HG02840 (cell line): Measurements from ENCODE around the gene PRTG.
"Not testable (repeated sequence)": the region's sequence is repeated elsewhere in the genome, so short reads cannot be mapped to it uniquely, and the experiment has no call there.

Source experiments
- ATAC-seq: cut with Tn5 transposase; IDR thresholded peaks from one replicate; pipeline ENCODE4 v1.9.1; 2021; ENCODE audit warnings: mild to moderate bottlenecking, moderate library complexity, moderate number of reproducible peaks; ENCODE audit not compliant: unreplicated experiment, low FRiP score

Gene PRTG, protein sequence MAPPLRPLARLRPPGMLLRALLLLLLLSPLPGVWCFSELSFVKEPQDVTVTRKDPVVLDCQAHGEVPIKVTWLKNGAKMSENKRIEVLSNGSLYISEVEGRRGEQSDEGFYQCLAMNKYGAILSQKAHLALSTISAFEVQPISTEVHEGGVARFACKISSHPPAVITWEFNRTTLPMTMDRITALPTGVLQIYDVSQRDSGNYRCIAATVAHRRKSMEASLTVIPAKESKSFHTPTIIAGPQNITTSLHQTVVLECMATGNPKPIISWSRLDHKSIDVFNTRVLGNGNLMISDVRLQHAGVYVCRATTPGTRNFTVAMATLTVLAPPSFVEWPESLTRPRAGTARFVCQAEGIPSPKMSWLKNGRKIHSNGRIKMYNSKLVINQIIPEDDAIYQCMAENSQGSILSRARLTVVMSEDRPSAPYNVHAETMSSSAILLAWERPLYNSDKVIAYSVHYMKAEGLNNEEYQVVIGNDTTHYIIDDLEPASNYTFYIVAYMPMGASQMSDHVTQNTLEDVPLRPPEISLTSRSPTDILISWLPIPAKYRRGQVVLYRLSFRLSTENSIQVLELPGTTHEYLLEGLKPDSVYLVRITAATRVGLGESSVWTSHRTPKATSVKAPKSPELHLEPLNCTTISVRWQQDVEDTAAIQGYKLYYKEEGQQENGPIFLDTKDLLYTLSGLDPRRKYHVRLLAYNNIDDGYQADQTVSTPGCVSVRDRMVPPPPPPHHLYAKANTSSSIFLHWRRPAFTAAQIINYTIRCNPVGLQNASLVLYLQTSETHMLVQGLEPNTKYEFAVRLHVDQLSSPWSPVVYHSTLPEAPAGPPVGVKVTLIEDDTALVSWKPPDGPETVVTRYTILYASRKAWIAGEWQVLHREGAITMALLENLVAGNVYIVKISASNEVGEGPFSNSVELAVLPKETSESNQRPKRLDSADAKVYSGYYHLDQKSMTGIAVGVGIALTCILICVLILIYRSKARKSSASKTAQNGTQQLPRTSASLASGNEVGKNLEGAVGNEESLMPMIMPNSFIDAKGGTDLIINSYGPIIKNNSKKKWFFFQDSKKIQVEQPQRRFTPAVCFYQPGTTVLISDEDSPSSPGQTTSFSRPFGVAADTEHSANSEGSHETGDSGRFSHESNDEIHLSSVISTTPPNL

DNA sequence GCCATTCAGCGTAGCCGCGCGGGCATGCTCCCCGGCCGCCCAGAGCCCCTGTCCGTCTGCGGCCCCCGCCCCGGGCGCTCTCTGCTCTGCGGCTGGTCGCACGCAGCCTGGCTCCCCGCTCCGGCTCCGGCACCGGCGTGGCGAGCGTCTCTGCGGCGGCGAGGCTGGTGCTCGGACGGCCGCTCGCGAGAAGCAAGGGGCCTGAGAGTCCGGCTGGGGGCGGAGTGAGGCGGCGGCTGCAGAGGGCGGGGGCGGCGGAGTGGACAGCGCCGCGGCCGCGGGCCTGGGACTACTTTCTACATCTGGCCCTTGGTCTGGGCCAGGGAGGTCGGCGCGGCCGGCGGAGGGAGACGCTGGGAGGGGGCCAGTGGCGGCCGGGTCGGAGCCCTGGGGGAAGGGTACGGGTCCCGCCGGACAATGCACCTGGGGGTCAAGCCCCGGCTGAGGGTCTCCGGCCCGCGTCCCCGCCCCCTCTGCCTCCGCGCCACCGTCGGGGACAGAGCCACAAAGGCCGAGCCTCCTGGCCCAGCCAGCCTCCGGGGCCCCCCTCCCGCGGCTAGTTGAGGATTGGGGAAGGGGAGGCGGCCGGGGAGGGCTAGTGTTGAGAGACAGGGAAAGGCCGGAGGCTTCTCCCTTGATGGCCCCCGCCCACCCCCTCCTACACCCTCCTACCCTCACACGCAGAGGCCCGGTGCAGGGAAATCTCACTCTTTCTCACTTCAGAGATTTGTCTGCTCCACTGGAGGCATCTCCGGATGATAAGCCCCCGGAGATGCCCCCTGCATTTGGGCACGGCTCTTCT is at the start of gene PRTG:
PRTG (minus strand) TSS at position 226 of the 802 bp plus-strand sequence; CDS start at position 5, 221 bp downstream.
- no peak for ATAC-seq

DNA sequence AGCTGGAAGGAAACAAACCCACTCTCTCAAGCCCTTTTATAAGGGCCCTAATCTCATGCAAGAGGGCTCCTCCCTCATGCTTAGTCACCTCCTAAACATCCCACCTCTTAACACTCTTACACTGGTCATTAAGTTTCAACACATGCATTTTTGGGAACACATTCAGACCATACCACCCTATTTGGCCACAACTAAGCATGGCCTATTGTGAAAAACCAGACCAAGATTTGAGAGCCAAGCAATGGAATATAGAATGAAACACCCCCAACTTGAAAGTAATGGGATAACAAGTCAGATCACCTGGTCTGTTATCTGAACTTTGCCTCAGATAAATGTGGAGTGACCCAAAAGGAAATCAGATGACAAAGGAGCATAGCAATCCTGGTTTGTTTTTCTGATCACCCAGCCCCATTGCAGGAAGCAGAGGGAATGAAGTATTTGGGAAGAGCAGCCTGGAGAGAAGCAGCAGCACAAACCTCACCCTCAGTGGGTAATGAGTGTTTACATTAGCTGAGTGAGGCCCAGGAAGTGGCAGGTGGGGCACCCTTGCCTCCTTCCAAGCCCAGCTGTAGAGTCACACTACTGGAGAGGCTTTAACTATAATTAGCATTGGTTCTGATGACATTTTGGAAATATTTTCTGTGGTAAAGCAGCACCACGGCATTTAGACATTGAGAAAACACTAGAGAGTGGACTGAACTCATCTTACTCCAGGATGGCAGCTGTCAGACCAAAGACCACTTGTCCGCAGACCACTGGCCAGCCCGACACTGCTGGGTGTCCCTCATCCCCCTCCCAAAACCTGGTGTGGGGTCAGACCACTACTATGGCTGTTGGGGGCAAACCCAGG is 48.8 kb upstream of the PRTG start:
- no peak for ATAC-seq

DNA sequence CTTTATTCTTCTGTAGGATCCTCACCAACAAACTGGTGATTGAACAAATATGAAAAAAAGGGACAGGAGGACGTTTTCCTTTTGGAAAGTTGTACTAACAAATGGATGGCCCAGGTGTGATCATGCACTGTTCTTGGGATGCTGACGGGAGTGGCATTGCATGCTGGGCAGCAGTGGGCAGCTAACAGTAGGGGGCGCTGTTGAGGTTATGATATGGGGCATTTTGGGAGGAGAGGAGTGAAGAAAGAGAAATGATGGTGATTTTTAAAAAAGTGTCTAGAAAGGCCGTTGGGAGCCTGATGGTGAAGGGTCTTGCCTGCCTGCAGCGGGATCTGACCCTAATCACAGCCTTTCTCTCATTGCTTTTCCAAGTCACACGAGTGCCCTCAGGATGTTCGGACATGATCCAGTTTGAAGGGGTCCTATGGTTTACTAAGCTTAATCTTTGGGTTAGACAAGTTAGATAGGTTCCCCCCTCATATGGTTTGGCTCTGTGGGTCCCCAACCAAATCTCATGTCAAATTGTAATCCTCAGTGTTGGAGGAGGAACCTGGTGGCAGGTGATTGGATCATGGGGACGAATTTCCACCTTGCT is 46.2 kb upstream of the PRTG start:
- no peak for ATAC-seq

DNA sequence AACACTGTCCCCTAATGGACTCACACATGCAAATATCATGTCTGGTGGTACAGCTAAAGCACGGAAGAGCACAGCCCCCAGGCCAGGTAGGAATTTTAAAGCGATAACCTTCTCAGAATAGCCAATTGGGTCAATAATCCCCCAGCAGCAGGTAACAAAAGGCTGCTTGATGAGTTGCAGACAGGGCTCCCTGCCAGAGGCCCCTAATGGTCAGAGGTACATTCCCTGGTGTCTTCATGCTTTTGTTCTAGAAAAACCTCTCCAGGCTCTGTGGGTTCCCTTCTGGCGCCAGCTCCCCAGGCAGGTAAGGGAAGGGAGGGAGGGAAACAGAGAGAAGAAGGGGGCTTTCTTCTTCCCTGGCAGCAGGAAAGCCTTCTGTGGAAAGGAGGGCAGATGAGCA is 43.4 kb upstream of the PRTG start:
- no peak for ATAC-seq

DNA sequence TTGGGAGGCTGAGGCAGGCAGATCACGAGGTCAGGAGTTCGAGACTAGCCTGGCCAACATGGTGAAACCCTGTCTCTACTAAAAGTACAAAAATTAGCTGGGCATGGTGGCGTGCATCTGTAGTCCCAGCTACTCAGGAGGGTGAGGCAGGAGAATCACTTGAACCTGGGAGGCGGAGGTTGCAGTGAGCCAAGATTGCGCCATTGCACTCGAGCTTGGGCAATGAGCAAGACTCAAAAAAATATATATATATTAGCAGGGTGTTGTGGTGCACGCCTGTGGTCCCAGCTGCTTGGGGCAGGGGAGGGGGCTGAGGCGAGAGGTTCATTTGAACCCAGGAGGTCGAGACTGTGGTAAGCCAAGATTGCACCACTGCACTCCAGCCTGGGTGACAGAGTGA is 42.6 kb upstream of the PRTG start:
- ATAC-seq = not testable (repeated sequence)

DNA sequence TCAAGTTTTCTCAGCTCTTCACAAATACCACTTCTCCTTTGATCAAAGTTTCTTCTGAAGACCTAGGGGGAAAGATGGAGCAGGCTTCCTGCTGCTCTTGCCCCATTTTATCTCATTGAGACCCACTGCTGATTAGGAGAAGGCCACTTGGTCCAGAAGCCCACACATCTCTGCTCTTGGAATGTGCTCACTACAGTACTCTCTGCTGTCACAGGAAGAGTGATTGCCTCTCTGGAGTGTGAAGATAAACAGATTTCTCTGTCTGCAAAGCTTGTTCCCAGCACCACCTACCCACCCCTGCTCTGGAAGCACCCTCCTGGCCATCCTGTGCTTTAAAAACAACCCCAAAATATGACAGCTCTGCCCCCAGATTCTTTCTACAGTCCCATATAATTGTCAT is 41.3 kb upstream of the PRTG start:
- ATAC-seq = no peak

DNA sequence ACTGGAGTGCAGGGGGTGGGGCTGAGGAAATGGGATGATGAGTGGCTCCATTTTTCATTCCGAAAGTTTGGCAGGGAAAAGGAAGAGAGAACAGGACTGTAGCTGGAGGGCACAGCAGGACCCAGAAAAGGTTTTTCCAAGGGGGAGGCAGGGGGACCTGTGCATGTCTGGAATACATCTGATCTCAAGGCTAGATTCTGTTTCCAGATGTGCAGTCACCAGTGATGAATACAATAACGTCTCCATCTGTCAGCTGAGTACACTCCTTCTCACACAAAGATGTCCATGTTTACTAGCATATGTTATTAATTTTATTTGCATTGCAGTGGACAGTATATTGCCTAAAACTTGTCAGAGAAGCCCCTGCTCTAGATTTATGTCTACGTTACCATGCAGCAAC is 39.9 kb upstream of the PRTG start:
- ATAC-seq = no peak

DNA sequence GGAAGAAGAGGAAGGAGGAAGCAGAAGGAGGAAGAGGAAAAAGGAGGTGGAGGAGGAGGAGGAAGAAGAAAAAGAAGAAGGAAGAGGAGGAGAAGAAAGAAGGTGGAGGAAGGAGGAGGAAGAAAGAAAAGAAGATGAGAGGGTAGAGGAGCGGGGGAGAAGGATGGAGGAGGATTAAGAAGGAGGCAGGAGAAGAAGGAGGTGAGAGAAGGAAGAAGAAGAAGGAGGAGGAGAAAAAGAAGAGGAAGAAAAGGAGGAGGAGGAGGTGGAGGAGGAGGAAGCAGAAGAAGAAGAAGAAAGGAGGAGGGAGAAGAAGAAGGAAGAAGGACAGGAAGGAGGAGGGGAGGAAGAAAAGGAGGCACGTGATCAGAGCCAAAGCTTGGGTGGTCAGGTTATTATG is 37.3 kb upstream of the PRTG start:
- no peak for ATAC-seq

DNA sequence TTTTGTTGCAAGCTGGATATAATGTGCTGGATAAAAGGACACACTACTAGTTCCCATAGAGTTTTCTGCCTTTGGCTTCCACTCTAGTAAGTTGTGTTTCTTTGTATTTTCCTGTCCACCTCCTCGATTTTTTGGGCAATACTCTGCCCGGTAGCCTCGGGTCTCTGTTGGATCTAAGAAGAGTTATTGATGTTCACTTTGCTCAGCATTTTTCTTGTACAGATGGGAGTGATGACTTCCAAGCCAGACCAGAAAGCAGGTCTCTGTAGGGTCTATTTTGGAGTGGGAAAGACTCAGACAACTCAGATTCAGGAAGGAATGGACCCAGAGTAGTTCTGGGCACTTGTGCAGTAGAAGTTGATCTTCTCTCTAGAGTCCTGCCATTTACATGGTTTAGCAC is 36.0 kb upstream of the PRTG start:
- no peak for ATAC-seq

DNA sequence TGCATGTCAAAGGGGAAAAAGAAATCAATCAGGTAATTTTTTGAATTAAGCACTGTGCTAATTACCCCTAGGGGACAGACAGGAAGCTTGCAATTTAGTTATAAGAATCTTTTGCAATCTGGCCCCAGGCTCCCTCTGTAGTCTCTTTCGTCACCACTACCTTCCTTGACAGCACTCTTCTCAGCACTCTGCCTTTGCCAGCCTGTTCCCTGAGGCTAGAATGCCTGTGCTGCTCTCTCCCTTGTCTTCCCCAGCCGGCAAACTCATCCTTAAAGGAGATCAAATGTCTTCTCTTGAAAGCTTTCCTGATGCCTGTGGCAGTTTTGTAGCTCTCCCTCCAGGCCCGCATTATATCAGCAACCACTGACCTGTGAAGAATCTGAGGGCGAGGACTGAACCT is 32.4 kb upstream of the PRTG start:
- ATAC-seq = no peak

DNA sequence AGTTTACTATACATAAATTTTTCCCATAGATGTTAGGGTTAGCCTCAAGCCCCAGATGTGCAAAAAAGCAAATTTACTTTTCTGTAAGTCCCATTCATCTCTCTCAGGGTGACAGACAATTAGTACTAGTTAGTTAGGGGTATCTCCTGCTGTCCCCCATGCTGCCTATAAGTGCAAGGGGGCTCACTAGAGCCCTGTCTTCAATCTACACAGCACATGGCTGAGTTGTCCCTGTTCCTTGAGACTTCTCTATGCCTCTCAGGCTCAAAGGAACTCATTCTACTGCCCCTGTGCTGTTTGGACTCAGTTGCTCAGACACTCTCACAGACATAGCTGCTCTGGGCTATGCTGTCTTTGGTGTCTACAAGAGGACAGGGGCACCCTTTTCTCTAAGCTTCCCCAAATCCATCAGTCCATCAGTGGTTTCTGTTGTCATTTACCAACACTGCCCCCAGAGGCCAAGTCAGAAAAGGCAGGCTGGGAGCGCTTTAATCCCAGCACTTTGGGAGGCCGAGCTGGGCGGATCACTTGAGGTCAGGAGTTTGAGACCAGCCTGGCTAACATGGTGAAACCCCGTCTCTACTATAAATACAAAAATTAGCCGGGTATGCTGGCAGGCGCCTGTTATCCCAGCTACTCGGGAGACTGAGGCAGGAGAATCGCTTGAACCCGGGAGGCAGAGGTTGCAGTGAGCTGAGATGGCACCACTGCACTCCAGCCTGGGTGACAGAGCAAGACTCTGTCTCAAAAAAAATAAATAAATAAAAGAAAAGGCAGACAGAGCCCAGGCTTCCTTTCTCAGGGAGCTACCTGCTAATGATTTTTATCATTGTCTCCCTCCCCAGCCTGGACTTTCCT is 31.4 kb upstream of the PRTG start:
- no peak for ATAC-seq

DNA sequence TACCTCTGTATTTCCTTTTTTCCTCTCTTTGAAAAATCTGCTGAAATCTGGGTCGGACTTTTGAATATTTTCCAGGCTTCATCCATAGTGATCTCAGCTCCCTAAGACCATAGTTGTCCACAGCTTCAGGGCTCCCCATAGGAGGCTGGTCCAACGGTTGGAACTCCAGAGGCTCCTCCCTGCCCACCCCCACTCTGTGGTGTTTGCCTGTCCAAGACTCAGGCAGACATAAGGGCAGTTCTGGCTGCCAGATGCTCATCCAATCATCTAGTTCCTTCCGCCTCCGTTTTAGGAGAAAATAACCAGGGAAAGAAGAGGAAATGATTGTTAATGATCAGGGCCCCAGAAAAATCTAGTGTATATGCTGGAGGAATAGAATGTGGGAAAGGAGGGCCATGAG is 27.9 kb upstream of the PRTG start:
- no peak for ATAC-seq

DNA sequence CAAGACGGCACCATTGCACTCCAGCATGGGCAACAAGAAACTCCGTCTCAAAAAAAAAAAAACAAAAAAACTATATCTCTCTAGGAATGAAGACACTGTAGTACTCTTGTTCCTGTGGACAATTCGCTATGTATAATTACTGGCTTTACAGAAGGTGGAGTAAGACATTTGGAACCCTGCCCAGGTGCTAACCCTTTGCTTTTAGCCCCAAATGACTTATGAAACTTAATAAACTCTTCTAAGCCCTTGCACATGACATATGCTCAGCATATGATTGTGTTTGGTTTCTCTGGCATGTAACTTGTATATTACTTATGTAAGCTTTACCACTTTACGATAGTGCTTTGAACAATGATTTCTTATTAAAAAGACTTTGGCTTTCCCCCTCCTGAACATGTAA is 27.3 kb upstream of the PRTG start:
- ATAC-seq = no peak

DNA sequence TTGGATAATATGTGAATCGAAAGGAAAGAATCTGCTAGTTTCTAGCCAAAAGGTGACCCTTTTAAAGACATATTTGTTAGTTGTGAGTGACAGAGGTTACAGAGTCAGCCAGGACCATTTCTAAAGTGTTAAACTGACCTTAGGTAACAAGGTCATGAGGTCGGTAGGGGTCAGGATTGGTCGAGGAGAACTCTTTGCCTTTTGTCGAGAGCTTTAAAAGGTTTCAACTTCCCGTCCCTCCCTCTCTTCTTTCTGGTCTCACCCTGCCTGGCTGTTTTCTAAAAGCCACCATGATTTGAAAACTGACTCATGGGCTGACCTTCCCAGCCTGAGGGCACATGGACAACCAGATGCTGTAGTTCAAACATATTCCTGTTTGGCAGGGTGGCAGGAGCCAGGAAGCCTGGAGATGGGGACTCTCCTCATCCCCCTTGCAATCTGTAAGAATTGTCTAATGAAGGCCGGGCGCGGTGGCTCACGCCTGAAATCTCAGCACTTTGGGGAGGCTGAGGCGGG is 25.8 kb upstream of the PRTG start:
- ATAC-seq = no peak

DNA sequence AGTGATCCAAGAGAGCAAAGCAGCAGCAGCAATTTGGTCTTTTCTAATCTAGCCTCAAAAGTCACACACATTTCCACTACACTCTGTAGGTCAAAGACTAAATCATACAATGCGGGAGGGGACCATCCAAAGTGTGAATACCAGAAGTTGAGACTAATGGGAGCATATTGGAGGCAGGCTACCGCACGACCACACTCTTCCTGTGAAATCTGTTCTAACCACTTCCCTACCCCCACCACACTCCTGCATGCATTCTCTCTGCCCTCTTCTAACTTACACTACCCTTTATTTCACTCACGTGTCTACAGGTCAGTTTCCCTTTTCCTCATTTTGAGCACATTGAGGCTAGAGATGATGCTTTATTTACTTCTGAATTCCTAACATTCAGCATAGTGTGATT is 23.7 kb upstream of the PRTG start:
- no peak for ATAC-seq

DNA sequence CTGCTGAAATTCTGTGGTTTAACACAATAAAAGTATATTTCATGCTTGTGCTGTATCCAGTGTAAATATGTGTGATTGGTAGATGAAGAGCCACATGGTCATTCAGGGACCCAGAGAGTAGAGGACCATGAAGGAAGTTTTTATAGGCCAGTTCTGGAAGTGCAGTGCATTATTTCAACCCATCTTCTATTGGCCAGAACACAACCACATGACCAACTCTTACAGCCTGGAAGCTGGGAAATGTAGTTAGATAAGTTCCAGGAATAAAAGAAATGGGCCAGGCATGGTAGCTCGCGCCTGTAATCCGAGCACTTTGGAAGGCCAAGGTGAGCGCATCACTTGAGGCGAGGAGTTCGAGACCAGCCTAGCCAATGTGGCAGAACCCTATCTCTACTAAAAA is 21.4 kb upstream of the PRTG start:
- ATAC-seq = no peak

DNA sequence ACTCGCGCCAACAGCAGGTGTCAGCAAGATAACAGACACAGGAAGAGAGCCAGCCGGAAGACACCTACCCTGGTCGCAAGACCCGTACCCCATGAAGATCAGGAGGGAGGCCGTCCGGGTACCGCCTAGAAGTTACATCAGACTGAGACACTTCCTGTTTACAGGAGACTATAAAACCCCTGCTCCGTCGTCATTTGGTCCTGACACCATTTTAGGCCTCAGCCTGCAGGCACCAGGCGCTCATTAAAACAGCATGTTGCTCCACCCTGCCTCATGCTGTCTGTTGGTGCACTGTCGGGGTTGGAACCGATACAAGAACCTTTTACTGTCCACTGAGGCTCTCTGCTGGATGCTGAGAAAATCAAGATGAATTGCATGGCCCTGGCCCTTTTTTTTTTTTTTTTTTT is 15.6 kb upstream of the PRTG start:
- no peak for ATAC-seq

DNA sequence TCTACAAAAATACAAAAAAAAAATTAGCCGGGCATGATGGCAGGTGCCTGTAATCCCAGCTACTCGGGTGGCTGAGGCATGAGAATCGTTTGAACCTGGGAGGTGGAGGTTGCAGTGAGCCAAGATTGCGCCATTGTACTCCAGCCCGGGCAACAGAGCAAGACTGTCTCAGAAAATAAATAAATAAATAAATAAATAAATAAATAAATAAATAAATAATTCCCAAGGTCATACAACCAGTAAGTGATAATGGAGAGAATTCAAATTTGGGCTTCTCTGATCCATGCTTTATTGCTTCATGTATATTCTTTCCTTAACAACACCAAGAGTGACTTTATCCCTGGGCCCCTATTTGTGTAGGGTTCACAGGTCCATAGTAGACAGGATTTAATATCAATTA is 10.5 kb upstream of the PRTG start:
- ATAC-seq = not testable (repeated sequence)
